Astrocyte of the cerebellum (primary cell): ENCODE data around the gene LRRC72.
A peak's percentile ranks its signal among the peaks of the same experiment; 100 is the strongest.
"Not testable (repeated sequence)": the region's sequence is repeated elsewhere in the genome, so short reads cannot be mapped to it uniquely, and the experiment has no call there.

Experiments
- DNase-seq: peaks from one replicate; pipeline ENCODE4 v3.0.0-alpha.2; 2011; ENCODE audit warnings: low read depth
- H3K4me3 ChIP-seq: 2 replicates; pipeline ENCODE4 v1.5.1; 2011; ENCODE audit warnings: mild to moderate bottlenecking, low read depth, low read length, moderate library complexity
- in situ Hi-C: cut with HindIII; loops from 2 replicates; pipeline ENCODE4 v1.10.0; 2017; ENCODE audit warnings: low sequenced_read_pairs
- TF ChIP-seq, protein P1 (sequence below): IDR thresholded peaks from 2 replicates; pipeline ENCODE4 v1.5.1; 2012; ENCODE audit warnings: low read length, low read depth, moderate library complexity, mild to moderate bottlenecking; ENCODE audit errors: missing control alignments

LRRC72 gene

DNA sequence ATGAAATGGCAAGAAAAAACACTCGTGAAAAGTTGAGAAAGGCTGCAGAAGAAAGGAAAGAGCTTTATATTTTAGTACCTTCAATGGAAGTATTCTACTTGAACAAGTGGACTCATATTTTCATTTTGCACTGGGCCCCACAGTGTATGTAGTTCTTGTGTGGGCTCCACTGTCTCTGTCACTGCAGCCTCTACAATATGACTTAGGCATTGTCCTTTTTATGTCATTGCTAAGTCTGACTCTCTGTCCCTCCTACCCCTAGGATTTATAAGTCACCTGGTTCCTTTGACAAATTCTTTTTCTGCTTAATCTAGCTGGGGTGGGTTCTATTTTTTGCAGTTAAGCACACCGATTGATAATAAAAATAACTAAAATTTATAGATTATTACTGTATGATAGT lies 33.4 kb upstream of the LRRC72 start:
- TF ChIP-seq, protein P1, sequence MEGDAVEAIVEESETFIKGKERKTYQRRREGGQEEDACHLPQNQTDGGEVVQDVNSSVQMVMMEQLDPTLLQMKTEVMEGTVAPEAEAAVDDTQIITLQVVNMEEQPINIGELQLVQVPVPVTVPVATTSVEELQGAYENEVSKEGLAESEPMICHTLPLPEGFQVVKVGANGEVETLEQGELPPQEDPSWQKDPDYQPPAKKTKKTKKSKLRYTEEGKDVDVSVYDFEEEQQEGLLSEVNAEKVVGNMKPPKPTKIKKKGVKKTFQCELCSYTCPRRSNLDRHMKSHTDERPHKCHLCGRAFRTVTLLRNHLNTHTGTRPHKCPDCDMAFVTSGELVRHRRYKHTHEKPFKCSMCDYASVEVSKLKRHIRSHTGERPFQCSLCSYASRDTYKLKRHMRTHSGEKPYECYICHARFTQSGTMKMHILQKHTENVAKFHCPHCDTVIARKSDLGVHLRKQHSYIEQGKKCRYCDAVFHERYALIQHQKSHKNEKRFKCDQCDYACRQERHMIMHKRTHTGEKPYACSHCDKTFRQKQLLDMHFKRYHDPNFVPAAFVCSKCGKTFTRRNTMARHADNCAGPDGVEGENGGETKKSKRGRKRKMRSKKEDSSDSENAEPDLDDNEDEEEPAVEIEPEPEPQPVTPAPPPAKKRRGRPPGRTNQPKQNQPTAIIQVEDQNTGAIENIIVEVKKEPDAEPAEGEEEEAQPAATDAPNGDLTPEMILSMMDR = no peak

DNA sequence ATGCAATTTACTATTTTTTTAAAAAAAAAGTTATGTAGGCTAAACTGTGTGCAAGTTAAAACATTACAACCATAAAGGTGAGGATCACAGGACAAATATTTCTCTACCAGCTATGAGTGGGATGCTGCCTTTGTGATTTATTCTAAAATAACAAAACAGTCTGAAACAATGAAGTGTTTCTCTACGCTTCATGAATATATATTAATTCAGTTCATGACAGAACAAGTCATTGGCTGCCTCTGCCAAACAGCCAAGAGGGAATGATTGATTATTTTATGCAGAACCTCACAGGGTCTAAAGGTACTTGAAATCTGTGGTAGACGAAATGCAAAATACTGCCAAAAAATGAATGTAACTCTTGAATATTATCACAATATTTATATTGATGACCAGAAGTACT lies 32.1 kb upstream of the LRRC72 start:
- in situ Hi-C loops = no loop called here
- H3K4me3 ChIP-seq = no peak overlapping the region
- DNase-seq = no peak
- TF ChIP-seq, protein P1 = no peak

More for the DNA sequence above, 33.4 kb upstream of the LRRC72 start:
- H3K4me3 ChIP-seq = no peak overlapping the region
- DNase-seq = no peak
- in situ Hi-C loops = no loop called here

DNA sequence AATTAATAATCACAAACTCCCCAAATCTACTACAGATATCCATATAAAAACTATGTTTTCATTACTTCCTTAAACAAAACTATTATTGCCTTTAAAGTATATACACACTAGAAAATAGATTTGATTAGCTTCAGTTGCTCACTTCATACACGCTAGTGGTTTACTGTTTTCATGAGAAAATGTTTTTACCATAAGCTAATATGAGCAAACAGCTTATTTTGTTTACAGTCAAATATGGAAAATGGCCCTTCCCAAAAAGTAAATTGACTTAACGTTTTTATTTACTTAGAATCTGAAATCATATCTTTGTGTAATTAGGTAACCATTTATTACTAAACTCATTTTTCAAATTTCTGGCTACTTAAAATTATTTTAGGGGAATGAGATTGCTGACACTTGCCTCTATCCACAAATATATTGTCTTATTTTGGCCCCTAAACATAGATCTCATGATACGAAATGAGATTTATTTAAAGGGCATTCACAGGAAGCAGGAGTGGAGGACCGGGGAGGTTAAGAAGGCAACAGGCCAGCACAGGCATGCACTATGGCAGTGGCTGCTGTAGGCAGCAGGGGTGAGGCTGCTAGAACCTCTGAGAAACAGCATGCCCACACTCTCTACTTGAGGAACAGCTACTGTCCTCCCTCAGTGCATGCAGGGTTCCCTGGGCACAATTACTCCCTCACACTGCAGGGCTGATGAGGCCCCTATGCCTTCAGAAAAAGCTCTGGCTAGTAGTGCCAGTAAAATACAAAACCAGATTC lies 31.5 kb upstream of the LRRC72 start:
- TF ChIP-seq, protein P1 = no peak
- in situ Hi-C loops = no loop called here
- no peak for DNase-seq
- H3K4me3 ChIP-seq = no peak overlapping the region

DNA sequence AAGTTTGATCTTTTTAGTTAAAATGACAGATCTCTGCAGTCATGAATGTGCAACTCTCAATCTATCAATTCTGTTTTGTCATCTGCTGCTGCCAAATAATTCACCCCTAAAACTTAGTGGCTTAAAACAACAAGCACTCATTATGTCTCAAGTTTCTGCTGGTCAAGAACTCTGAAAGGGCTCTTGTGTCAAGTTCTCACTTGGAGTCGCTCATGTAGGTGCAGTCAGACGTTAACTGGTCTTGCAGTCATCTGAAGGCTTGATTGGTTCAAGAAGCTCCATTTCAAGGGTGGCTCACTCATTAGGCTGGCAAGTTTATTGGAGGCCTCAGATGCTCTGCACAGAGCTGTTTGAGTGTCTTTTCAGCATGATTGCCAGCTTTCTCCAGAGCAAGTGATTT lies 28.5 kb upstream of the LRRC72 start:
- no peak overlapping the region for H3K4me3 ChIP-seq
- in situ Hi-C loops = no loop called here
- TF ChIP-seq, protein P1 = no peak
- no peak for DNase-seq

DNA sequence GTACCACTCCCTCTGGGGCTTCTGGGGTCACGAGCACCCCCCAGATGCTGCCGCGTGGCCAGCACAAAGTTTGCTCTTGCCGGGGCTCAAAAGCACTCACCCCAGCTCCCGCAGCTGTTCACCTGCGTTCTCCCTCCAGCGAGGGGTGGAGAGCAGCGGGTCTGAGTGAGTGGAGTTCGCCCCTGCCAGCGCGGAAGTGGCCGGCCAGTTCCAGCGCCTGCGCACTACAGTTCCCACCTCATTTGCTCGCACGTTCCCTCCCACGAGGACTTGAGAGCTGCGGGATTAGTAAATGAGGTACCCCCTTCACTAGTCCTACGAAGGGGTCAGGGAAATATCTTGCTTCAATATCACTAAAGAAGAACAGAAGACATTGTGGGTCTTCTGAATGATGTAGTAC lies 24.3 kb upstream of the LRRC72 start:
- TF ChIP-seq, protein P1 = no peak
- in situ Hi-C loops = no loop called here

DNA sequence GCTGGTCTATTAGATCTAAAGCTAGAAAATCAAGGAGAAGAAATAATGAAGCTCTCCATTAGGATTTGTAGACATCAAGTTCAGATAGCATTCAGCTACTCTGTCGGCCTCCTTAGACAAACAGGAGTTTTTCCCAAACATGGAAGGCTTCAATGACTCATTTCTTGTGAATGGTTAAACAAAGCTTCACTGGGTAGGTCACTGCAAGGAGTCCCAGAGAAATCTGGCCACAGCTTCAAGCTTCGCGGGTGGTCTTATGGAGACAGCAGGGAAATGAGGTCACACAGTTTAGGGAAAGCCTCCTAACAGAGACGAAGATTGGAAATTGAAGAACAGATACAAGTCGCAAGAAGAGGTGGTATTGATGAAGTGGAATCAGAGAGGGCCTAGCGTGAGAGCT lies 22.6 kb upstream of the LRRC72 start:
- in situ Hi-C loops = no loop called here
- TF ChIP-seq, protein P1 = no peak
- H3K4me3 ChIP-seq = no peak overlapping the region
- DNase-seq = peak; percentile 34

More for the DNA sequence above, 24.3 kb upstream of the LRRC72 start:
- DNase-seq = no peak
- H3K4me3 ChIP-seq = no peak overlapping the region

DNA sequence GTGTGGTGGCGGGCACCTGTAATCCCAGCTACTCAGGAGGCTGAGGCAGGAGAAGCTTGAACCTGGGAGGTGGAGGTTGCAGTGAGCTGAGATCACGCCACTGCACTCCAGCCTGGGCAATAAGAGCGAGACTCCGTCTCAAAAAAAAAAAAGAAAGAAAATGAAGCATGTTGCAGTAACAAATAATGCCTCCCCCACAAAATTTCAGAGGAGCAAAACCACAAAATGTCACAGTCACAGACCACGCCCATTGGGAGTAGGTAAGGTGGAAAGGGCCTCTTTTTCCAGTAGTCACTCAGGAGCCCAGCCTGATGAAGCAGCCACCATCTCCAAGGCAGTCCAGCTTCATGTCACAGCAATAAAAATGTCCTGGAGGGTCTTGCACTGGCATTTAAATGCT lies 20.2 kb upstream of the LRRC72 start:
- in situ Hi-C loops, DNase-seq, H3K4me3 ChIP-seq: not testable (repeated sequence)
